Uterus (tissue), 4 donors: ENCODE data around the gene HIVEP1. TPM values are rescaled to one million over a fixed set of nuclear protein-coding genes. Genes with fewer than 3 reads are reported as not detected.

ENCODE experiments used
- DNase-seq, 2 donors: peaks; one replicate each; pipeline ENCODE4 v3.0.0-alpha.2; 2019 to 2020
- H3K27ac ChIP-seq, 2 donors: fragments of 200-600 bp; sonication (generic); 1 replicate in 1 of 2; 2 replicates in 1 of 2; pipeline ENCODE4 v1.5.1; 2016 to 2018
- H3K27me3 ChIP-seq, 2 donors: fragments of 200-600 bp; sonication (generic); one replicate each; pipeline ENCODE4 v1.5.1; 2018 to 2019; ENCODE audit warnings: control low read depth in 1 of 2
- H3K36me3 ChIP-seq, 2 donors: fragments of 200-600 bp; sonication (generic); one replicate each; pipeline ENCODE4 v1.5.1; 2019; ENCODE audit warnings: control low read depth in 1 of 2
- H3K4me1 ChIP-seq, 2 donors: fragments of 200-600 bp; sonication (generic); one replicate each; pipeline ENCODE4 v1.5.1; 2018 to 2019; ENCODE audit warnings: control low read depth in 1 of 2
- H3K4me3 ChIP-seq, 2 donors: fragments of 200-600 bp; sonication (generic); 1 replicate in 1 of 2; 2 replicates in 1 of 2; pipeline ENCODE4 v1.5.1; 2018 to 2019; ENCODE audit warnings: mild to moderate bottlenecking in 1 of 2
- H3K9me3 ChIP-seq, 2 donors: fragments of 200-600 bp; sonication (generic); one replicate each; pipeline ENCODE4 v1.5.1; 2019; ENCODE audit warnings: control low read depth in 1 of 2
- POLR2A ChIP-seq, 2 donors: fragments of 450-650 bp; IDR thresholded peaks; one replicate each; pipeline ENCODE4 v1.6.1; 2016; ENCODE audit warnings: antibody characterized with exemption in 2 of 2, mild to moderate bottlenecking in 1 of 2, moderate library complexity in 1 of 2
- intact Hi-C: fragments of 100-400 bp; cut with DNase I; formaldehyde crosslinking; loops from one replicate; pipeline ENCODE4 v1.15.1; 2023; ENCODE audit warnings: low total_unique reads
- total RNA-seq, 4 donors: library from RNA; depleted of rRNA in 3 of 4; stranded (reverse); fragments of >200 nt in 3 of 4; gene quantifications; one replicate each; pipeline versions ENCODE4 v1.1.0 to v1.2.4, GENCODE V29; 2014 to 2023
- TF ChIP-seq, protein P1 (sequence below), 4 experiments: fragments of 200-600 bp in 2 of 4; fragments of 450-650 bp in 2 of 4; sonication (generic) in 2 of 4; IDR thresholded peaks; one replicate each; pipeline ENCODE4 v1.5.1; 2016 to 2019; ENCODE audit warnings: antibody characterized with exemption in 4 of 4, mild to moderate bottlenecking in 2 of 4, moderate library complexity in 1 of 4
- donor health status: DM: yes; HTN: yes; CAD: no.

Gene HIVEP1
- total RNA-seq, 4 donors from 2014 or later = 8.5 to 38.1 (median 22.0) TPM

DNA sequence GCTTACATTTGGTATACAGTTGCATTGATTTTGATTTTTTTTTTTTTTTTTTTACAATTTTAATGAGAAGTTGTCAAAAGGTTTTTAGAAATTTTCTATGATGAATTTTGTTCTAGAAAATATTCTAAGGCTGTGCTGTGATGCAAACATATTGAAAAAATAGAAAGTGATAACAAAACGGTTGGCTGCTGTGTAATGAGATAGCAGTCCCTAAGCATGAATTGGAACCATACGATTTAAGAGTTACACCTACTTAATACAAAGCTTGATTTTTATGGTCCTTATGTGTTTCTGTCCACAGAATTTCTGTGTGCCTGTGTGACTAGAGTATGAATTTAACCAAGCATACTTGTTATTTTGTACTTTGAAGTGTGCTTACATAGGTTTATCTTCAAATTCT lies 12.1 kb downstream of the HIVEP1 start:
- H3K36me3 ChIP-seq = no peaks in the 10 kb centered on the region
- H3K9me3 ChIP-seq = no peaks in the 10 kb centered on the region
- H3K4me3 ChIP-seq = no peak overlapping the region
- TF ChIP-seq POLR2A (IDR thresholded peaks at IDR 0.05) = no peak
- TF ChIP-seq, protein P1, sequence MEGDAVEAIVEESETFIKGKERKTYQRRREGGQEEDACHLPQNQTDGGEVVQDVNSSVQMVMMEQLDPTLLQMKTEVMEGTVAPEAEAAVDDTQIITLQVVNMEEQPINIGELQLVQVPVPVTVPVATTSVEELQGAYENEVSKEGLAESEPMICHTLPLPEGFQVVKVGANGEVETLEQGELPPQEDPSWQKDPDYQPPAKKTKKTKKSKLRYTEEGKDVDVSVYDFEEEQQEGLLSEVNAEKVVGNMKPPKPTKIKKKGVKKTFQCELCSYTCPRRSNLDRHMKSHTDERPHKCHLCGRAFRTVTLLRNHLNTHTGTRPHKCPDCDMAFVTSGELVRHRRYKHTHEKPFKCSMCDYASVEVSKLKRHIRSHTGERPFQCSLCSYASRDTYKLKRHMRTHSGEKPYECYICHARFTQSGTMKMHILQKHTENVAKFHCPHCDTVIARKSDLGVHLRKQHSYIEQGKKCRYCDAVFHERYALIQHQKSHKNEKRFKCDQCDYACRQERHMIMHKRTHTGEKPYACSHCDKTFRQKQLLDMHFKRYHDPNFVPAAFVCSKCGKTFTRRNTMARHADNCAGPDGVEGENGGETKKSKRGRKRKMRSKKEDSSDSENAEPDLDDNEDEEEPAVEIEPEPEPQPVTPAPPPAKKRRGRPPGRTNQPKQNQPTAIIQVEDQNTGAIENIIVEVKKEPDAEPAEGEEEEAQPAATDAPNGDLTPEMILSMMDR (IDR thresholded peaks at IDR 0.05) = no peak
- H3K4me1 ChIP-seq = peaks cover 0 to 12% of the 10 kb centered on the region in 2 donors
- H3K27ac ChIP-seq = no peak overlapping the region
- DNase-seq = no peak
- H3K27me3 ChIP-seq = no peaks in the 10 kb centered on the region
- intact Hi-C loops = no loop called here

DNA sequence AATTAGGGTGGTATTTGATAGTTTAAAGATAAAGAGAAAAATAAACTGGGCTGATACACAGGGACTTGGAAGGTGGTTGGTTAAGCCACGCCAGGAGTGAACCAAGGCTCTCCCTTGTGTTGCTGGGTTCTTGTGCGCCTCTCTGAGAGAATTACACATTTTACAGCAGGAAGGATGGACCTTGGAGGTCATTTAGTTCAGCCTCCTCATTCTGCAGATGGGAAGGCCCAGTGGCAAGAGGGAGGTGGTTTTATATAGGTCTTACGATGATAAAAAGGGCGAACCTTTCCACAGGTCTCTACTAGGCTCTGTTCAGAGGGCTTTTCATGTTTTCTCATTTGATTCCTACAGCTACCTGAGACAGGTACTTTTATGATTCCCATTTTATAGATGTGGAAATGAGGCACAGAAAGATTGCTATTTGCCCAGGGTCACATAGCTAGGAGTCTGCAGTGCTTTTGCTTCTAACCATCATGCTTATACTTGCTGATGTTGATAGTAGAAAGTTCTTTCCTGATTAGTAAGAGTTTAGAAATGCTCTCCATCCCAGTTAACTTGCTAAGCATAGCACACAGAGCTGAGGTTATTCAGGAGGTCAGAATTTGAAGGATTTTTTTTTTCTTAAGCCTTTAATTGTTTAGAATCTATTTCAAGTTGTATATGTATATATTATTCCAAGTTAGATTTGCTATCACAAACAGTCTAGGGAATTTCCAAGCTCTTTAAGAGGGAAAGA lies 12.8 kb downstream of the HIVEP1 start:
- H3K4me3 ChIP-seq = no peak overlapping the region
- H3K36me3 ChIP-seq = no peaks in the 10 kb centered on the region
- no peaks in the 10 kb centered on the region for H3K9me3 ChIP-seq
- DNase-seq = no peak
- peaks cover 0 to 12% of the 10 kb centered on the region in 2 donors for H3K4me1 ChIP-seq
- no peak overlapping the region for H3K27ac ChIP-seq
- intact Hi-C loops = no loop called here
- no peaks in the 10 kb centered on the region for H3K27me3 ChIP-seq
- TF ChIP-seq, protein P1 (IDR thresholded peaks at IDR 0.05) = no peak
- no peak for TF ChIP-seq POLR2A (IDR thresholded peaks at IDR 0.05)

DNA sequence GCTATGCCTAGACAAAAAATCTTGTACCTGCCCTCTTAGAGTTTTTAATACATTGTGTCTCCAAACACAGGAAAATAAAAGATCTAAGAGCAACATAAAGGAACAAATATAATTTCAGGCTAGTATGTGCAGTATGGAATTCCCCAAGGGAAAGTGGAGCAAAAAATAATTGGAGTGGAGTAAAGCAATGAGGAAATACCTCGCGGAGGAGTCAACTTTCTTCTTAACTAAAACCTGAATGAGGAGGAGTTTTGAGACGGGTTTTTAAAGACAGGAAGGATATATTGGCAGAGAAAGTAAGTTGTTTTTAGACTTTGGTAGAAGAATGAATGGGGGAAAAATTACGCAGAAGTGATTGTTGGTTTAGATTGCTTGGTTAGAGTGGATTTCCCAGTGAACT lies 14.0 kb downstream of the HIVEP1 start:
- H3K27me3 ChIP-seq = no peaks in the 10 kb centered on the region
- no peak for DNase-seq
- no peak overlapping the region for H3K4me3 ChIP-seq
- no peak for TF ChIP-seq POLR2A (IDR thresholded peaks at IDR 0.05)
- TF ChIP-seq, protein P1 (IDR thresholded peaks at IDR 0.05) = no peak
- intact Hi-C loops = no loop called here
- no peaks in the 10 kb centered on the region for H3K36me3 ChIP-seq
- H3K9me3 ChIP-seq = no peaks in the 10 kb centered on the region
- peaks cover 0 to 12% of the 10 kb centered on the region in 2 donors for H3K4me1 ChIP-seq
- H3K27ac ChIP-seq = no peak overlapping the region

DNA sequence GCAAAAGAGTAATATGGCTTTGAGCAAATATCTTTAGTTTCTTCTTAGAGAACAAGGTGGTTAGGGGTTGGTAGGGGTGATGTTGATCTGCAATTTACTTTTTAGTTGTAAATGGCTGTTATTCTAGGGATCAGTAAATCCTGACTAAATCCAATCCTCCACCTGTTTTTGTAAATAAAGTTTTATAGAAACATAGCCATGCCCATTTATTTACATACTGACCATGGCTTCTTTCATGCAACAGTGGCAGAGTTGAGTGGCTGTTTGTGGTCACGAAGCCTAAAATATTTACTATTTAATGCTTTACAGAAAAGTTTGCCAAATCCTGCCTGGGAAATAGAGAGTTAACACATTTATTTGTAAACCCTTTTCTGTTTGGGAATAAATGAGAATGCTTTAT lies 14.7 kb downstream of the HIVEP1 start:
- no peak overlapping the region for H3K4me3 ChIP-seq
- no peak overlapping the region for H3K27ac ChIP-seq
- H3K27me3 ChIP-seq = no peaks in the 10 kb centered on the region
- DNase-seq = no peak
- H3K4me1 ChIP-seq = peaks cover 0 to 12% of the 10 kb centered on the region in 2 donors
- no peaks in the 10 kb centered on the region for H3K36me3 ChIP-seq
- intact Hi-C loops = no loop called here
- H3K9me3 ChIP-seq = no peaks in the 10 kb centered on the region
- no peak for TF ChIP-seq POLR2A (IDR thresholded peaks at IDR 0.05)
- TF ChIP-seq, protein P1 (IDR thresholded peaks at IDR 0.05) = no peak

DNA sequence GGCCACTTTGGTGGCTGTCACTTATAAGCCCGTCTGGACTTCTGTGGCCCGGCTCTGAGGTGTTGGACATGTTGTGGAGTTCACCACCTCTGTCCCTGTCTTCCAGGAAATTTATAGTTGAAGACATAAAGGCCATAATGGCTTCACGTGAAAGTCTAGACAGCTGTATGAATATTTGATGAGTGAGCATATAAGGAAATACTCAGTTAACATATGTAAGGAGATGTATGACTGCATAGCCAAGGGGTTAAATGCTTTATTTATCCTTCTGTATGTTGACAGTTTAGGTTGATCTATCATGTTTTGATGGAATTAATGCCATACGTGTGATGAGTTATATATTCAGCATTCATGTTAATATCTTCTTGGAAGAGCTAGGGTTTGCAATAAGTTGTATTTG lies 16.1 kb downstream of the HIVEP1 start:
- Histone ChIP-seq H3K9me3 (no peaks in the 10 kb centered on the region), H3K4me3 (no peak overlapping the region), H3K4me1 (peaks cover 0 to 12% of the 10 kb centered on the region in 2 donors), H3K36me3 (no peaks in the 10 kb centered on the region), H3K27ac (no peak overlapping the region), H3K27me3 (no peaks in the 10 kb centered on the region)
- intact Hi-C loops = no loop called here
- no peak for DNase-seq
- no peak for TF ChIP-seq POLR2A (IDR thresholded peaks at IDR 0.05)
- TF ChIP-seq, protein P1 (IDR thresholded peaks at IDR 0.05) = no peak
